ENCODE measurements around the gene CEACAM3.
"Not testable (repeated sequence)": the region's sequence is repeated elsewhere in the genome, so short reads cannot be mapped to it uniquely, and the experiment has no call there.

The CEACAM3 gene

DNA sequence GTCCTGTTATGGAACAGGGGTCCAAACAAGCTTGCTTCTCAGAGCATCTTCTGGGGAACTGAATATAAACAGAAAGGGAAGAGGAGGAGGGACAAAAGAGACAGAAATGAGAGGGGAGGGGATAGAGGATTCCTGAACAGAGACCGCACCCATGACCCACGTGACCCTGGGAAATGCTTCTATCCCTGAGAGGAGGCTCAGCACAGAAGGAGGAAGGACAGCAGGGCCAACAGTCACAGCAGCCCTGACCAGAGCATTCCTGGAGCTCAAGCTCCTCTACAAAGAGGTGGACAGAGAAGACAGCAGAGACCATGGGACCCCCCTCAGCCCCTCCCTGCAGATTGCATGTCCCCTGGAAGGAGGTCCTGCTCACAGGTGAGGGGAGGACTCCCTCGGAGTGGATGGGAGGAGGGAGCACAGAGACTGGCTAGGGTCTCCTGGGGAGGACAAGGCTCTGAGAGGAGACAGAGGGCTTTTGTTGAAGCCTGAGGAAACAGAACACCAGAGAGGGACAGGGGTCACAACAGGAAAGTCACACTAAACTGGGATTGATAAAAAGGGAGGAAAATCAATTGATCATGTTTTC is 41.0 kb upstream of the CEACAM3 start, which contains the start of gene CEACAM6:
Gene CEACAM6, plus strand, starts transcription at position 203 of the 586 bp plus-strand sequence. Its CDS starts 109 bp downstream, at position 312.
- ChIA-PET CTCF (interaction anchor here (1.5 to 4.9 kb wide), 6 partner anchors 9 to 57 kb away, joined by 3 to 50 read pairs (median 30); partner anchors contain the start of gene CEACAM3), POLR2A (no interaction called here)
- DNase-seq (ENCODE audit: extremely low spot score): no peak
- no peak for TF ChIP-seq CTCF (IDR thresholded peaks at IDR 0.05; ENCODE audit: control extremely low read depth, extremely low read depth, low read depth, missing control alignments)

DNA sequence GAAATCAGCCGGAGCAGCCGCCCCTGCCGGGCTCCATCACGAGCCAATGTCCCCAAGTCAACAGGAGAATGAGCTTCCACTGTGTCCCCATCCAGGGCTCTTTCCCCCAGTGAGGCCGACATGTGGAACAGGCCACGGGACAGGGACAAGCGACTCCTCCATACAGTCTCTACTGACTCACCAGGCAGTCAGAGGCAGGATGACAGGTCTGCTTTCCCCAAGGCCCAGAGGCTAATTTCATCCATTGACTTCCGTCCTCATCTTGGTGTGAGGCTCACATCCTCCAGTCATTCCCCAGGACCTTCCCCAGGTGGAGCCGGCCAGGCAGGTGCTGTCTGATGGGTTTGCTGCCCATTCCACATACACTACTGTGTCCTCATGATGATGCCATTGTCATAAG is 37.5 kb upstream of the CEACAM3 start:
- no peak for DNase-seq (ENCODE audit: extremely low spot score)
- POLR2A ChIA-PET: no interaction called here
- CTCF ChIA-PET: interaction anchor here (1.4 kb wide), 1 partner anchor 12 kb away, joined by 3 read pairs; no protein-coding TSS in a partner anchor
- no peak for TF ChIP-seq CTCF (IDR thresholded peaks at IDR 0.05; ENCODE audit: control extremely low read depth, extremely low read depth, low read depth, missing control alignments)

DNA sequence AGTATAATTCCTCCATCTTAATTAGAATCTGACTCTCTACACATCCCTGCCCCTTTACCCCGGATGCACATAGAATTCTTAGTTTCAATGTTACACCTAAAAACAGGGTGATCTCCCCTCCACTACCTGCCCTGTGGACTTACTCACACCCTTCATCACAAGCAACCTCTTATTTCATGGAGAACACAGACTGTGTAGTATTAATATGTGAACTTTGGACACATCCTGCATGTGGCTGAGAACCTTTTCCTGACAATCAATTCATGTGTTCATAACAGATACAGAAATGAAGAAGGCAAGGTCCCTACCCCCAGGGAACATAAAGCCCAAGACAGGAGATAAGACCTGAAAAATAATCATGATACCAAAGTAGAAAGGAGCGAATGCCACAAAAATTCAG is 29.3 kb upstream of the CEACAM3 start:
- POLR2A ChIA-PET: no interaction called here
- CTCF ChIA-PET: interaction anchor here (0.8 to 1.2 kb wide), 3 partner anchors 13 to 47 kb away, joined by 3 read pairs; no protein-coding TSS in a partner anchor
- no peak for DNase-seq (ENCODE audit: extremely low spot score)
- no peak for TF ChIP-seq CTCF (IDR thresholded peaks at IDR 0.05; ENCODE audit: control extremely low read depth, extremely low read depth, low read depth, missing control alignments)

DNA sequence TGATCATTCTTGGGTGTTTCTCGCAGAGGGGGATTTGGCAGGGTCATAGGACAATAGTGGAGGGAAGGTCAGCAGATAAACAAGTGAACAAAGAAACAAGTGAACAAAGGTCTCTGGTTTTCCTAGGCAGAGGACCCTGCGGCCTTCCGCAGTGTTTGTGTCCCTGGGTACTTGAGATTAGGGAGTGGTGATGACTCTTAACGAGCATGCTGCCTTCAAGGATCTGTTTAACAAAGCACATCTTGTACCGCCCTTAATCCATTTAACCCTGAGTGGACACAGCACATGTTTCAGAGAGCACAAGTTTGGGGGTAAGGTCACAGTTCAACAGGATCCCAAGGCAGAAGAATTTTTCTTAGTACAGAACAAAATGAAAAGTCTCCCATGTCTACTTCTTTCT is 28.3 kb upstream of the CEACAM3 start:
- DNase-seq (ENCODE audit: extremely low spot score); POLR2A ChIA-PET: not testable (repeated sequence)
- CTCF ChIA-PET: interaction anchor here (0.8 to 1.2 kb wide), 3 partner anchors 12 to 46 kb away, joined by 3 read pairs; no protein-coding TSS in a partner anchor

- TF ChIP-seq CTCF (IDR thresholded peaks at IDR 0.05; ENCODE audit: control extremely low read depth, extremely low read depth, low read depth, missing control alignments): no peak
- DNase-seq (ENCODE audit: extremely low spot score): no peak
- CTCF ChIA-PET: interaction anchor here (0.8 to 1.6 kb wide), 4 partner anchors 16 to 128 kb away, joined by 3 to 4 read pairs (median 4); no protein-coding TSS in a partner anchor
- POLR2A ChIA-PET: no interaction called here
Observed at GRCh38 chr19:41769608-41770007, 26.8 kb upstream of the CEACAM3 start.

DNA sequence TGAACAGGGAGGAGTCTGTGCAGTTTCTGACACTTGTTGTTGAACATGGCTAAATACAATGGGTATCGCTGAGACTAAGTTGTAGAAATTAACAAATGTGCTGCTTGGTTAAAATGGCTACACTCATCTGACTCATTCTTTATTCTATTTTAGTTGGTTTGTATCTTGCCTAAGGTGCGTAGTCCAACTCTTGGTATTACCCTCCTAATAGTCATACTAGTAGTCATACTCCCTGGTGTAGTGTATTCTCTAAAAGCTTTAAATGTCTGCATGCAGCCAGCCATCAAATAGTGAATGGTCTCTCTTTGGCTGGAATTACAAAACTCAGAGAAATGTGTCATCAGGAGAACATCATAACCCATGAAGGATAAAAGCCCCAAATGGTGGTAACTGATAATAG is 25.0 kb upstream of the CEACAM3 start:
- no peak for TF ChIP-seq CTCF (IDR thresholded peaks at IDR 0.05; ENCODE audit: control extremely low read depth, extremely low read depth, low read depth, missing control alignments)
- CTCF ChIA-PET: interaction anchor here (1.0 to 2.5 kb wide), 7 partner anchors 10 to 174 kb away, joined by 3 to 17 read pairs (median 3); no protein-coding TSS in a partner anchor

DNA sequence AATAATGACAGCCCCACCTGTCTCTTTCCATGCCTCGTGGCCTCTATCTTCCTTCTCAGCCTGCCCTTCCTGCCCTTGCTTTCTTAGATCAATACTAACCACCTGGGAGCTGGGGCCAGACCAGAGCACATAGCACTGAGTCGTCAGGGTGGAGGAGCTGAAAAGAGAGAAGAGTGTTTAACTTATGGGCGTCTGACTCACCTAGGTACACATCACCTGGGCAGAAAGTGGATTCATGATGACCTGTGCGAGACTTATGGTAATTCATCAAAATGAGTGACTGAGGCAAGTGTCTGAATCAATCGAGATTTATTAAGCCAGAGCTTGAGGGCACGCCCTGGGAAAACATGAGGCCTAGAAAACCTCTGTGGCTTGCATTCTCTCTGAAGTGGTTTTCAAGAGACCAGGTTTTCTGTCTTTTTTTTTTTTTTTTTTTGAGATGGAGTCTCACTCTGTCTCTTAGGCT is 21.8 kb upstream of the CEACAM3 start:
- no peak for DNase-seq (ENCODE audit: extremely low spot score)
- ChIA-PET POLR2A (no interaction called here), CTCF (interaction anchor here (1.1 to 13.1 kb wide), 3 partner anchors 11 to 23 kb away, joined by 3 to 107 read pairs (median 21); partner anchors contain the start of gene CEACAM3)
- no peak for TF ChIP-seq CTCF (IDR thresholded peaks at IDR 0.05; ENCODE audit: control extremely low read depth, extremely low read depth, low read depth, missing control alignments)

More for the DNA sequence above, 25.0 kb upstream of the CEACAM3 start:
- no peak for DNase-seq (ENCODE audit: extremely low spot score)
- POLR2A ChIA-PET: no interaction called here

Data from GM10248 (cell line).